Testis (tissue), 2 donors: ENCODE measurements around the gene KLHL25.

Source experiments
- CTCF ChIP-seq, 3 experiments: fragments of 450-650 bp in 2 of 3; fragments of 200-600 bp in 1 of 3; sonication (generic) in 1 of 3; IDR thresholded peaks; one replicate each; pipeline ENCODE4 v1.5.1; 2016 to 2019; ENCODE audit warnings: antibody characterized with exemption in 3 of 3, mild to moderate bottlenecking in 2 of 3, moderate library complexity in 1 of 3
- POLR2A ChIP-seq: fragments of 450-650 bp; IDR thresholded peaks from one replicate; pipeline ENCODE4 v1.6.1; 2017; ENCODE audit warnings: antibody characterized with exemption, mild to moderate bottlenecking, moderate library complexity

- TF ChIP-seq CTCF (IDR thresholded peaks at IDR 0.05) (no peak), POLR2A (no peak)
Measured at GRCh38 chr15:85753791-85754452, 40.8 kb downstream of the KLHL25 start.
